GM19099 (cell line): ENCODE measurements around the gene ARSB.

Experiments used
- POLR2A ChIP-seq: IDR thresholded peaks from 3 replicates; pipeline ENCODE4 v1.6.1; 2011; ENCODE audit warnings: low read depth; ENCODE audit not compliant: insufficient read length; ENCODE audit errors: extremely low read depth

ARSB gene

GRCh38 chr5:78813286-78813685, 171.8 kb downstream of the ARSB start:
- TF ChIP-seq POLR2A, result no peak

- TF ChIP-seq POLR2A, result no peak
Measured at GRCh38 chr5:78811866-78812265, 173.2 kb downstream of the ARSB start.

DNA sequence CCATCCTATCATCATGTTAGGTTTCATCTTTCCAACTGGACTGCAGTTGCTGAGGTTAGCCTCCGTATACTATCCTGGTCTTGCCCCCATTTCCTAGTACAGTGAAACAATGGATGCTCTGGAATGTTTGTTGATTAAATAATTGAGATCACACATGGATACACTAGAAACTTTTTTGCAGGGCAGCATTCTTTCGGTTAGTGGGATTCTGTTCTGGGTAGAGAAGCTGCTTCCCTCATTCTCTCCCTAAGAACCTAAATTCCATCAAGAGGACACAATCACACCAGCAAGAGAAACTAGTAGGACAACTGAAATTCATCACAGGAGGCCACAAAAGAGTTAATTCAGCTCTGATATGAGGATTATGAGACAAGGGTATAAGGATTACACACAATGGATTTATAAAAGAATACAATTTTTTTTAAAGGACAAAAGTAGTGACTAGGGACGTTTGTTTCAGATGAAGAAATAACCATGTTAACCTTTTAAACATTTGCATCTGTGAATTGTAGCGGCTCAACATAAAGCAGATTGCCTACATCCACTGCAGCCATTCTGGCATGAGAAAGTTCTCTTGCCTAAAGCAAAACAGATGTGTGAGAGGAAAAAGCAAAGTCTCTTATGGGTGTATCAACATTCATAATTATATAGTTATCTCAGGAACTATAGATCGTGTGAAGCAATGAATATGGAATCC, 173.8 kb downstream of the ARSB start:
- TF ChIP-seq POLR2A, result no peak

DNA sequence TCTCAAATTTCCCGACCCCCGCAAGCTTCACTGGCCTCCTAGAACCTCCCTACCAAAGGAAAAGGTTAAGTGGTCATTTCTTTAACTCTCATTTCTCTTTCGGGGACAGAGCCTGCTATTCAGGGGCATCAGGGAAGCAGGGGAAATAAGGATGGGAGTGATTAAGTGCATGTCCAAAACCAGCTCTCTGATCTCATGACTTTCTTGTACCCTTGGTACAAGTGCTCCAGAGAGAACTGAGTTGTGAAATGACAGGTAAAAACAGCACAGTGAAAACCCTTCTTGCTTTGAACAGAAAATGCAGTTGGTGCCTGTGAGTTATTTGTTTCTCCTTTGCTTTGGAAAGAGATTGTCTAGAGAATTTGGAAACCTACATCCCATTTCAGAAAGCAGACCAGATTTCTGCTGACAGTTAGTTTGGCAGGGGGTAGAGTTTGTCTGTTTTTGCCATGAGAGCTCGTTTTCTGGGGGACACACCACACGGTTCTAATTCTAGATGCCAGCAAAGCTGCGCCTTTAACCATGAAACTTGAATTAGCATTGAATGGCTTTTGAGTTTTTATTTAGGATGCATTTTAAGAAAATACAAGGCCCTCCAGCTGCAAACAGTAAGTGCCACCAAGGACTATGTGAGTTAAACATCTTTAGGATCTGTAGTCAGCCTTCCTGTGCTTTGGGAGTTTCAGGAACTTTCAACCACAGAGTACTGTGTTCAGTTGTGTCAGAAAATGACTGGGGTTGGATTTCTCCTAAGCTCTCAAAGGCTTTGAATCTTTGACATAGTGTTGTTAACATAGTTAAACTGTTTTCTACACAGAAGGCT, 174.8 kb downstream of the ARSB start:
- TF ChIP-seq POLR2A, result no peak

GRCh38 chr5:78809444-78809843, 175.7 kb downstream of the ARSB start:
- TF ChIP-seq POLR2A, result no peak

DNA sequence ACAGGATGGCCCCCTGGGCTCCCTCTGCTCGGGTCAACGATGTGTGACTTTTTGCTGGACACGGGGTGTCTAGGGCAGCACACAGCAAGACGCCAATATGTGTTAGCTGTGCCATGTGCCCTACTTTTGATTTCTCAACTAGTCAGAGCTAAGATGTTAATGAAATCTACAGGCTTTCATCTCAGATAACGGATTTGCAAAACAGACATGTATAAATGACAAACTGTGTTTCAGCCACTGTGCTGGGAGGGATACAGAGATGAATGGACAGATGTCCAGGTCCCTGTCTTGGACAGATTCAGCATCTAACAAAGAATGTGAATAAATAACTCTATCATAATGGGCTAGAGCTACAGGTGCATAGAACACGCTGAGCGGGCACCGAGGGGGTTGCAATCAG, 176.3 kb downstream of the ARSB start:
- no peak for TF ChIP-seq POLR2A

DNA sequence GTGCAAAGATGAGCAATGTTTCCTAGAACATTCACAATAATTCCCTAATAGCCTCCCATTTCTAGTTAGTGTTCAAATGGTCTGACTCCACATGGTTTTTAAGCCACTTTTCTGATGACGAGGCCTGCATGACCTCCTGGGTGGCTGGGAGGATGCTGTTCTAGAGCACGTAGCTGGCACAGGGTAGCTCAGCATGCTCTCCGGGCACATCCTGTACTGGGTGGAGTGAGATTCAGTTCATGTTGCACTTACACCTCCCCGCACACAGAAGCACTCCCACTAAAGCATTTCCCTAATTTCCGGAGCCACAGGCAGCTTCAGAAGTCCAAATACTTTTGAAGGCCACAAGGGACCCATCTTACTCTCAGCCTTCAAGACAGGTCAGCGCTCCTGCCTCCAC, 176.7 kb downstream of the ARSB start:
- no peak for TF ChIP-seq POLR2A

DNA sequence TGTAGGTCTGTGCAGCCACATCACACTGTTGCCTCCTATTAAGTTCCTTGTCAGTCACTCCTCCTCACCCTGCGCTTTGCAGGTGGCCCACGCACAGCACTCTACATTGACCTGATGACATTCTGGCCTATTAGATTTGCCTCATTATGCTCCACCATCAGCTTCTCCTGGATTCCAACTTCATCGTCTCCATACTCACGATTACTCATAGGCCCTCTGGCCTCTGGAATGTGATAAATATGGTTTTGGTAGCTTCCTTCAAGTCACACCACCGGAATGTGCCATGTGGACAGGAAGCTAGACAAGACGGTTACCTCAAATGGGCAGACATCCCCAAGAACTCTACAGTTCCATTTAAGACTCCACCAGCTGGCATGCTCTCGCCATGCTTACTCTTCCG, 178.6 kb downstream of the ARSB start:
- TF ChIP-seq POLR2A, result no peak

DNA sequence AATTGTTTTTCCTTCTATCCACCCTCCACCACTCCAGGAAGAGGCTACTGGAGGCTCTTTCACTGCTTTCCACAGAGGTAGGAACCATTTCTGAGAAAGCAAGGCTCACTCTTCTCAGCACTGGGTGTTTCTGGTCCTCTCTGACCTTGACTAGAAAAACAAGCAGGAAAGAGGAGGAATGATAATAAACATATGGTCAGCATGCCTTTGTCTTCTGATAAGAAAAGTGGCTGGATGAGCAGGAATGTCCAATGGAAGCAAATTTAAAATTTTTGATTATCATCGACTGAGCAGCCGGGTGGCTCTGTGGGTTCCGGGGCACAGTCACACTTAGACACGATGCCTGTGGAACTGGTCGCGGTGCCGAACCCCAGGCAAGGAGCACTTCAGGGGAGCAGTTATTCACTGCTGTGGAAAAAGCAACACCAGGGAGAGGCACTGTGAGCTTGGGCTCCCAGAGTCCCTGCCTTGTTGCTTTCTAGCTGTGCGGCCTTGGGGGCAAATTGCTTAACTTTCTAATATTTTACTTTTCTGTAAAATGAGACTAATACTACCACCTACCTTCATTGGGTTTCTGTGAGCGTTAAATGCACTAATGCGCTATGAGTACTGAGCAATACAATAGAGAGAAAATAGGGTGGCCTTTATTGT, 179.5 kb downstream of the ARSB start:
- no peak for TF ChIP-seq POLR2A

DNA sequence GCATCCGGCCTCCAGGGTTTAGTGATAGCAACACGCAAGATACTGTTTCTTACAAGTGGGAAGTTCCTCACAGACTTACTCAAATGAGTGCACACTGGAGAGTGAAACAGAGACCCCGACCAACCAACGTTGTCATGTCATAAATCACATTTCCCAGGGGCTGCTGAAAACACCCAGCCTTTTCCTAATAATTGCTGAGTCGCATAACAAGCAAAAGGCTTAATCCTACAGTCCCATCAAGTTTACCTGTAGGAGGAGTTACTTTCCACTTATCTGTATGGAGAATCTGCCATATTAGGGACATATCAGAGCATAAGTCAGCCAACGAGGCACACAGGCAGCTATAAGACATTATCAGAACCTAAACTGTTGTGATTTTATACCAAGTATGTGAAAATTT, 180.1 kb downstream of the ARSB start:
- TF ChIP-seq POLR2A, result no peak

GRCh38 chr5:78803941-78804340, 181.2 kb downstream of the ARSB start:
- TF ChIP-seq POLR2A, result no peak

GRCh38 chr5:78803353-78803752, 181.8 kb downstream of the ARSB start:
- TF ChIP-seq POLR2A, result no peak

DNA sequence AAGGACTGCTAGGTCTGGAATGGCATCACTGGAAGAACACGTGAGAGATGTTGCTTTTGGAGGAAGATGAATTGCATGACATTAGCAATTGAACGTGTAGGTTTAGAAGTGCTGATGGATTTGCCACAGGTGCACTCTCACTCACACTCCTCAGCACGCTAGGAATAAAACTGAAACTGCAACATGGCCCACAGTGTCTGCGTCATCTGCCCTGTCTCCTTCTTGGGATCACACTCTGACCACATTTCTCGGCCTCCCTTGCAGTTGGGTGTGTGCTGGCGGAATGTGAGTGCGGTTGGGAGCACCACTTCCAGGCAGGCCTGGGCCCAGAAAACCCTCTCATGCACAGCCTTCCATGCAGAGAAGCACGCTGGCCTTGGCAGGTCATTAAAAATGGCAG, 183.7 kb downstream of the ARSB start:
- no peak for TF ChIP-seq POLR2A

DNA sequence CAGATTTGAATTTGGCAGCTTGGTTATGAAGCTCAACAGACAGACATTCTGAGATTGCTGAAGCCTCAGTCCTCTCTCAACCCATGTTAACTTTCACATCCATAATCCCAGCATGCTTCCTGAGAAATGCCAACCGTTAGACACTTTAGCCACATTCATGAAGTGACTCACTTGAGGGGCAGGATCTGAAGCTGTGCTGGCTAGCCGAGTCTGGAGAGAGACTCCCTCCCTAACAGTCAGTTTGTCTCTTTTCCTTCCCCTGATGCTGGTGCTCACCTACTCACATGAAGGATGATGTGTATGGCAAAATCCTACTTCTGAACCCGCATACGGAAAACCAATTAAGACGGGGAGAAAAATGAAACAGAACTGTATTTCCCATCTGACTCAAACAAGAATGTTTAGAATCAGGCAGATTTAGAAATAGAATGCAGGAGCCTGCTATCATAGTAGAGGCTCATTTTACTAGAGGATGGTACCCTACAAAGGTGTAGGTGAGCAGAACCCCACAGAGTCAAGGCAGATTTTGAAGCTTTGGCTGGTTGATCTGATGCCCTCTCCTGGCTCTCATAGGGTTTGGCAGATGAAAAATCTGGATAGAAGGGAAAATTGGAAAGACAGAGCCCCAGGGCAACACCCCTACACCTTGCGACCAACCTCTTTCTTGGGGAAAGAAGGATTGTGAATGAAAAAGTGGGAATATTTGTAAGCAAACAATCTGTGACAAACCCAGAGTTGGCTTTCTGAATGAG, 185.7 kb downstream of the ARSB start:
- no peak for TF ChIP-seq POLR2A

DNA sequence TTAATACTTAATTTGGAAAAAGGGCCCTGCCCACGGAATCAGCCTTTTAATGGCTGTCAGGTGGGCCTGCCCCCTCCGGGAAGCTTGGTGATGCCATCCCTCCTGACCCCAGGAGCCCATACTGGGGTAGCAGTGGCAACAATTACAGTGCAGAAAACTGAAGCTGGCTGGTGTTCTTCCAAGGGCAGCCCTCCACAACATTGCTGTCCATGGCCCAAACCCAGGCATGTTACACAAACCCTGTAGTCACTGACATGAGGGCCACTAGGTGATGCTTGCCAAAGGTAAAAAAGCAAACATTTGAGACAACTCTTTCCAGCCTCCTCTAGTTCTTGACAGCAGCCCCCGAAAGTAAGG, 186.5 kb downstream of the ARSB start:
- TF ChIP-seq POLR2A, result no peak
